B cell (primary cell): ENCODE data around the gene TEAD1. TPM values are rescaled to one million over a fixed set of nuclear protein-coding genes. Genes with fewer than 3 reads are reported as not detected.

ENCODE experiments used
- ATAC-seq: fragments of 200-7000 bp; cut with Tn5 transposase; one replicate; pipeline ENCODE4 v1.10.0; 2021; ENCODE audit warnings: low read depth, mild to moderate bottlenecking, moderate number of reproducible peaks, moderate library complexity
- CTCF ChIA-PET: fragments of 350-600 bp; sonication (Branson Sonifier 250); formaldehyde crosslinking; loops from one replicate; lab custom pipeline; 2021; ENCODE audit warnings: antibody characterized with exemption, inconsistent platforms; lab: Charles Lee
- POLR2A ChIA-PET: fragments of 350-600 bp; sonication (Branson Sonifier 250); formaldehyde crosslinking; loops from one replicate; lab custom pipeline; 2021; ENCODE audit warnings: antibody characterized with exemption; lab: Charles Lee
- DNase-seq: peaks from one replicate; pipeline ENCODE4 v3.0.0; 2013
- H2AFZ ChIP-seq: 2 replicates; pipeline ENCODE4 v1.6.1; 2012; ENCODE audit warnings: mild to moderate bottlenecking, low read depth, low read length; ENCODE audit not compliant: insufficient read depth, poor library complexity, severe bottlenecking
- H3K27ac ChIP-seq, 2 donors: 1 replicate in 1 of 2; 2 replicates in 1 of 2; pipeline ENCODE4 v1.5.1; 2012 to 2013; ENCODE audit warnings: low read length in 2 of 2, mild to moderate bottlenecking in 2 of 2, moderate library complexity in 1 of 2
- H3K27me3 ChIP-seq, 4 experiments: fragments of 200-600 bp in 1 of 4; sonication (generic) in 1 of 4; replicated peaks in 1 of 4; 1 replicate in 2 of 4; 2 replicates in 2 of 4; pipeline versions ENCODE4 v1.6.1 to v1.7.0; 2013 to 2016; ENCODE audit warnings: low read length in 3 of 4, mild to moderate bottlenecking in 2 of 4, mixed read lengths in 1 of 4, moderate library complexity in 1 of 4; ENCODE audit not compliant: insufficient read depth in 4 of 4, control insufficient read depth in 3 of 4; ENCODE audit errors: control extremely low read depth in 1 of 4
- H3K36me3 ChIP-seq, 2 experiments: replicated peaks in 1 of 2; 1 replicate in 1 of 2; 2 replicates in 1 of 2; pipeline versions ENCODE4 v1.6.1 to v1.7.1; 2013; ENCODE audit warnings: low read length in 1 of 2; ENCODE audit not compliant: insufficient read depth in 2 of 2, control insufficient read depth in 1 of 2; ENCODE audit errors: control extremely low read depth in 1 of 2, extremely low read depth in 1 of 2
- H3K4me1 ChIP-seq, 2 donors: fragments of 200-600 bp in 1 of 2; sonication (generic) in 1 of 2; 1 replicate in 1 of 2; 2 replicates in 1 of 2; pipeline versions ENCODE4 v1.5.1 to v1.6.1; 2013 to 2017; ENCODE audit warnings: low read length in 2 of 2; ENCODE audit not compliant: control insufficient read depth in 2 of 2, insufficient read depth in 2 of 2
- H3K4me2 ChIP-seq: replicated peaks from 2 replicates; pipeline ENCODE3; 2012; ENCODE audit warnings: mild to moderate bottlenecking, low read depth, low read length; ENCODE audit not compliant: poor library complexity, severe bottlenecking
- H3K4me3 ChIP-seq, 5 experiments: fragments of 200-600 bp in 1 of 5; sonication (generic) in 1 of 5; 1 replicate in 3 of 5; 2 replicates in 2 of 5; pipeline versions ENCODE4 v1.5.1 to v1.7.0; 2011 to 2016; ENCODE audit warnings: low read length in 4 of 5, mild to moderate bottlenecking in 4 of 5, low read depth in 2 of 5, control low read depth in 1 of 5, moderate library complexity in 1 of 5; ENCODE audit not compliant: insufficient read depth in 1 of 5; ENCODE audit errors: control extremely low read depth in 1 of 5, extremely low read depth in 1 of 5
- H3K79me2 ChIP-seq: fragments of 200-600 bp; sonication (generic); one replicate; pipeline ENCODE4 v1.6.0; 2016; ENCODE audit warnings: low read length; ENCODE audit not compliant: control insufficient read depth, insufficient read depth
- H3K9ac ChIP-seq: fragments of 200-600 bp; sonication (generic); 2 replicates; pipeline ENCODE4 v1.6.1; 2017; ENCODE audit warnings: mild to moderate bottlenecking, low read length, moderate library complexity
- H3K9me3 ChIP-seq, 3 donors: one replicate each; pipeline versions ENCODE4 v1.6.1 to v1.7.1; 2013; ENCODE audit warnings: low read length in 2 of 3; ENCODE audit not compliant: control insufficient read depth in 2 of 3, insufficient read depth in 1 of 3; ENCODE audit errors: control extremely low read depth in 1 of 3
- H4K20me1 ChIP-seq: 2 replicates; pipeline ENCODE4 v1.6.0; 2012; ENCODE audit warnings: mild to moderate bottlenecking, low read length; ENCODE audit not compliant: insufficient read depth, control insufficient read depth, poor library complexity, severe bottlenecking
- H3K27ac Mint-ChIP-seq: one replicate; pipeline ENCODE4 v1.8.0; 2021; ENCODE audit warnings: mixed read lengths
- H3K27me3 Mint-ChIP-seq: one replicate; pipeline ENCODE4 v1.8.0; 2021; ENCODE audit warnings: mixed read lengths
- H3K4me1 Mint-ChIP-seq: one replicate; pipeline ENCODE4 v1.8.0; 2021; ENCODE audit warnings: mixed read lengths
- H3K4me3 Mint-ChIP-seq: one replicate; pipeline ENCODE4 v1.8.0; 2021; ENCODE audit warnings: mixed read lengths
- H3K9me3 Mint-ChIP-seq: one replicate; pipeline ENCODE4 v1.8.0; 2022; ENCODE audit warnings: mixed read lengths; ENCODE audit not compliant: insufficient read depth
- CTCF ChIP-seq: fragments of 200-600 bp; IDR thresholded peaks from one replicate; pipeline ENCODE4 v1.8.0; 2022; ENCODE audit warnings: antibody characterized with exemption, mild to moderate bottlenecking
- EZH2 ChIP-seq: IDR thresholded peaks from 2 replicates; pipeline ENCODE4 v1.6.1; 2012; ENCODE audit warnings: borderline replicate concordance, low read depth, mild to moderate bottlenecking, moderate library complexity, low read length; ENCODE audit not compliant: insufficient read depth, poor library complexity, severe bottlenecking
- WGBS: methylation state at CpG from one replicate; pipeline ENCODE4 v1.1.5; 2013; ENCODE audit warnings: missing lambda C conversion rate; ENCODE audit not compliant: insufficient coverage; 5-methylcytosine and 5-hydroxymethylcytosine counted together
- intact Hi-C: fragments of 100-400 bp; cut with micrococcal nuclease; formaldehyde crosslinking; loops from one replicate; pipeline ENCODE4 v1.10.0; 2022
- polyA plus RNA-seq: library from polyadenylated mRNA; depleted of rRNA; stranded (reverse); fragments of >200 nt; gene quantifications from 2 replicates; pipeline ENCODE4 v1.2.3, GENCODE V29; 2012
- total RNA-seq, 2 donors: library from RNA; stranded (reverse); fragments of 120-200 nt in 1 of 2; gene quantifications; 1 replicate in 1 of 2; 2 replicates in 1 of 2; pipeline versions ENCODE4 v1.2.3 to v1.2.4, GENCODE V29; 2013 to 2022

Gene TEAD1
- total and polyA plus RNA-seq, 2 donors (not counting 1 experiment from before 2014, with no cell fraction given) = 0.30 TPM; not detected in 1

GRCh38 chr11:12745787-12746186 lies 71.6 kb downstream of the TEAD1 start:
- no peaks in the 10 kb centered on the region for H3K4me1 ChIP-seq
- H3K27me3 ChIP-seq = no peaks in the 10 kb centered on the region
- WGBS = 78% methylated on average over 2 of the region's 3 CpGs
- H3K4me3 ChIP-seq = no peak overlapping the region
- no peak overlapping the region for H3K27ac ChIP-seq
- H3K4me1 Mint-ChIP-seq = no peaks in the 10 kb centered on the region
- TF ChIP-seq CTCF (no peak), EZH2 (no peak)
- H2AFZ ChIP-seq = no peak overlapping the region
- H3K79me2 ChIP-seq = no peaks in the 10 kb centered on the region
- ChIA-PET POLR2A (no interaction called here), CTCF (no interaction called here)
- DNase-seq (no peak), ATAC-seq (no peak)
- H3K36me3 ChIP-seq = no peaks in the 10 kb centered on the region
- H3K9ac ChIP-seq = no peak overlapping the region
- H3K4me2 ChIP-seq = no peak overlapping the region
- no peak overlapping the region for H3K27ac Mint-ChIP-seq
- no peak overlapping the region for H3K4me3 Mint-ChIP-seq
- H3K9me3 Mint-ChIP-seq = no peaks in the 10 kb centered on the region
- no peaks in the 10 kb centered on the region for H4K20me1 ChIP-seq
- no peaks in the 10 kb centered on the region for H3K9me3 ChIP-seq
- H3K27me3 Mint-ChIP-seq = peaks cover 3% of the 10 kb centered on the region
- intact Hi-C loops = no loop called here

DNA sequence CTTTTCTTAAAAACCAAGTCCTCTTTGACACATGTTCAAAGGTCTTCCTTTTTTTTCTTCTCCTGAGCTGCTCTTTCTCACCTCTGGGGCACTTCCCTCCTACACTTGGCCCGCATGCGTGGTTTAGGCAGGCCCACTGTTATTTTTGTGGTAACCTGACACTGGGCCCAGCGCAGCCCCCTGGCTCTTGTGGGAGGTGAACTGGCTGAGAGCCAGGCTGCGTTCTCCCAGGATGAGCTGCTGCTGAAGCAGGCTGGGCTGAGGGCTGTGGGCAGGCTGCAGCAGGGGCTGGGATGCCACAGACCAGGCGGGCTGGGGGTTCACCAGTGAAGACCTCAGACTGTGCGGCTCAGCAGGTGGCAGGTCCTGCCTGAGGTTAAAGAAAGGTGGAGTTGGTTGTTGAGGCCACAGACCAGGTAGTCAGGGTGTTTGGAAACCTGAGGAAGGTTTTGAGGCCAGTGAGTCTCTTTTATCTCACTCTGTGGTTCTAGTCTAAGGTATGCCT lies 72.4 kb downstream of the TEAD1 start:
- no peaks in the 10 kb centered on the region for H3K79me2 ChIP-seq
- H3K4me3 Mint-ChIP-seq = no peak overlapping the region
- no peaks in the 10 kb centered on the region for H3K27me3 ChIP-seq
- H3K27me3 Mint-ChIP-seq = peaks cover 3% of the 10 kb centered on the region
- no peaks in the 10 kb centered on the region for H3K4me1 ChIP-seq
- WGBS = 64% methylated on average over 4 of the region's 6 CpGs
- H3K9me3 ChIP-seq = no peaks in the 10 kb centered on the region
- H3K27ac Mint-ChIP-seq = no peak overlapping the region
- no peak overlapping the region for H3K27ac ChIP-seq
- no peak overlapping the region for H3K4me3 ChIP-seq
- no peaks in the 10 kb centered on the region for H3K9me3 Mint-ChIP-seq
- DNase-seq (no peak), ATAC-seq (no peak)
- H2AFZ ChIP-seq = no peak overlapping the region
- H3K4me1 Mint-ChIP-seq = no peaks in the 10 kb centered on the region
- H4K20me1 ChIP-seq = no peaks in the 10 kb centered on the region
- POLR2A ChIA-PET = no interaction called here
- TF ChIP-seq CTCF = no peak
- TF ChIP-seq EZH2 = no peak
- CTCF ChIA-PET = no interaction called here
- no peak overlapping the region for H3K9ac ChIP-seq
- no peak overlapping the region for H3K4me2 ChIP-seq
- intact Hi-C loops = no loop called here
- H3K36me3 ChIP-seq = no peaks in the 10 kb centered on the region
